ENCODE results near the gene ESPN. TPM values are rescaled to one million over a fixed set of nuclear protein-coding genes. Genes with fewer than 3 reads are reported as not detected.
A peak's percentile ranks its signal among the peaks of the same experiment; 100 is the strongest.

The ESPN gene
- total and polyA plus RNA-seq, 4 donors = 0.66 to 7.4 (median 3.3) TPM

- H3K4me1 ChIP-seq (ENCODE audit: control insufficient read depth, insufficient read depth, low read length) = peaks cover 7% of the 10 kb centered on the region
- peaks cover 3% of the 10 kb centered on the region for H3K27me3 ChIP-seq (ENCODE audit: control insufficient read depth, insufficient read depth, low read length)
- peak in 1 of 6 donors; percentile 18 for DNase-seq (ENCODE audit: low read depth in 4 of 6, low spot score in 6 of 6)
- H3K9me3 ChIP-seq (ENCODE audit: control insufficient read depth, insufficient read depth, low read length) = no peaks in the 10 kb centered on the region
- no peak overlapping the region for H3K4me3 ChIP-seq (ENCODE audit: low read depth, low read length)
- 59% methylated on average over 60 of the region's 67 CpGs for WGBS (ENCODE audit: insufficient coverage)
- H3K36me3 ChIP-seq (ENCODE audit: control insufficient read depth, insufficient read depth, low read length) = peaks cover 98% of the 10 kb centered on the region
- H3K27ac ChIP-seq (ENCODE audit: low read depth, low read length) = no peak overlapping the region
These were observed 45.8 kb downstream of the ESPN start for GRCh38 chr1:6470132-6471085.

GRCh38 chr1:6471086-6471969 is 46.8 kb downstream of the ESPN start:
- H3K4me1 ChIP-seq (ENCODE audit: control insufficient read depth, insufficient read depth, low read length) = peaks cover 7% of the 10 kb centered on the region
- WGBS (ENCODE audit: insufficient coverage) = 51% methylated on average over 67 of the region's 67 CpGs
- H3K27me3 ChIP-seq (ENCODE audit: control insufficient read depth, insufficient read depth, low read length) = peaks cover 3% of the 10 kb centered on the region
- H3K9me3 ChIP-seq (ENCODE audit: control insufficient read depth, insufficient read depth, low read length) = no peaks in the 10 kb centered on the region
- no peak for DNase-seq (ENCODE audit: low read depth in 4 of 6, low spot score in 6 of 6)
- no peak overlapping the region for H3K27ac ChIP-seq (ENCODE audit: low read depth, low read length)
- no peak overlapping the region for H3K4me3 ChIP-seq (ENCODE audit: low read depth, low read length)
- H3K36me3 ChIP-seq (ENCODE audit: control insufficient read depth, insufficient read depth, low read length) = peaks cover 95% of the 10 kb centered on the region

GRCh38 chr1:6471970-6472368 is 47.4 kb downstream of the ESPN start:
- H3K9me3 ChIP-seq (ENCODE audit: control insufficient read depth, insufficient read depth, low read length) = no peaks in the 10 kb centered on the region
- H3K27me3 ChIP-seq (ENCODE audit: control insufficient read depth, insufficient read depth, low read length) = peaks cover 3% of the 10 kb centered on the region
- H3K4me1 ChIP-seq (ENCODE audit: control insufficient read depth, insufficient read depth, low read length) = peaks cover 7% of the 10 kb centered on the region
- 89% methylated on average over 7 of the region's 7 CpGs for WGBS (ENCODE audit: insufficient coverage)
- H3K36me3 ChIP-seq (ENCODE audit: control insufficient read depth, insufficient read depth, low read length) = peaks cover 94% of the 10 kb centered on the region
- no peak overlapping the region for H3K27ac ChIP-seq (ENCODE audit: low read depth, low read length)
- no peak overlapping the region for H3K4me3 ChIP-seq (ENCODE audit: low read depth, low read length)
- no peak for DNase-seq (ENCODE audit: low read depth in 4 of 6, low spot score in 6 of 6)

GRCh38 chr1:6472391-6472790 is 47.8 kb downstream of the ESPN start:
- WGBS (ENCODE audit: insufficient coverage) = 92% methylated on average over 9 of the region's 10 CpGs
- DNase-seq (ENCODE audit: low read depth in 4 of 6, low spot score in 6 of 6) = no peak
- H3K4me1 ChIP-seq (ENCODE audit: control insufficient read depth, insufficient read depth, low read length) = peaks cover 7% of the 10 kb centered on the region
- H3K4me3 ChIP-seq (ENCODE audit: low read depth, low read length) = no peak overlapping the region
- H3K27me3 ChIP-seq (ENCODE audit: control insufficient read depth, insufficient read depth, low read length) = peaks cover 2% of the 10 kb centered on the region
- H3K9me3 ChIP-seq (ENCODE audit: control insufficient read depth, insufficient read depth, low read length) = no peaks in the 10 kb centered on the region
- H3K36me3 ChIP-seq (ENCODE audit: control insufficient read depth, insufficient read depth, low read length) = peaks cover 93% of the 10 kb centered on the region
- H3K27ac ChIP-seq (ENCODE audit: low read depth, low read length) = no peak overlapping the region

- H3K9me3 ChIP-seq (ENCODE audit: control insufficient read depth, insufficient read depth, low read length) = no peaks in the 10 kb centered on the region
- no peak for DNase-seq (ENCODE audit: low read depth in 4 of 6, low spot score in 6 of 6)
- no peak overlapping the region for H3K4me3 ChIP-seq (ENCODE audit: low read depth, low read length)
- no peaks in the 10 kb centered on the region for H3K27me3 ChIP-seq (ENCODE audit: control insufficient read depth, insufficient read depth, low read length)
- peaks cover 88% of the 10 kb centered on the region for H3K36me3 ChIP-seq (ENCODE audit: control insufficient read depth, insufficient read depth, low read length)
- H3K27ac ChIP-seq (ENCODE audit: low read depth, low read length) = no peak overlapping the region
- H3K4me1 ChIP-seq (ENCODE audit: control insufficient read depth, insufficient read depth, low read length) = peaks cover 7% of the 10 kb centered on the region
- WGBS (ENCODE audit: insufficient coverage) = 91% methylated on average over 18 of the region's 18 CpGs
These were observed 48.6 kb downstream of the ESPN start for GRCh38 chr1:6473156-6473555.

GRCh38 chr1:6473974-6474814 is 49.6 kb downstream of the ESPN start:
- Histone ChIP-seq H3K27ac (ENCODE audit: low read depth, low read length) (no peak overlapping the region), H3K4me1 (ENCODE audit: control insufficient read depth, insufficient read depth, low read length) (peaks cover 7% of the 10 kb centered on the region), H3K27me3 (ENCODE audit: control insufficient read depth, insufficient read depth, low read length) (no peaks in the 10 kb centered on the region), H3K4me3 (ENCODE audit: low read depth, low read length) (no peak overlapping the region), H3K36me3 (ENCODE audit: control insufficient read depth, insufficient read depth, low read length) (peaks cover 78% of the 10 kb centered on the region), H3K9me3 (ENCODE audit: control insufficient read depth, insufficient read depth, low read length) (no peaks in the 10 kb centered on the region)
- WGBS (ENCODE audit: insufficient coverage) = 76% methylated on average over 21 of the region's 33 CpGs
- DNase-seq (ENCODE audit: low read depth in 4 of 6, low spot score in 6 of 6) = no peak

GRCh38 chr1:6474815-6475282 is 50.3 kb downstream of the ESPN start:
- Histone ChIP-seq H3K36me3 (ENCODE audit: control insufficient read depth, insufficient read depth, low read length) (peaks cover 71% of the 10 kb centered on the region), H3K4me1 (ENCODE audit: control insufficient read depth, insufficient read depth, low read length) (peaks cover 7% of the 10 kb centered on the region), H3K9me3 (ENCODE audit: control insufficient read depth, insufficient read depth, low read length) (no peaks in the 10 kb centered on the region), H3K4me3 (ENCODE audit: low read depth, low read length) (no peak overlapping the region), H3K27ac (ENCODE audit: low read depth, low read length) (no peak overlapping the region), H3K27me3 (ENCODE audit: control insufficient read depth, insufficient read depth, low read length) (no peaks in the 10 kb centered on the region)
- 86% methylated on average over 10 of the region's 13 CpGs for WGBS (ENCODE audit: insufficient coverage)
- no peak for DNase-seq (ENCODE audit: low read depth in 4 of 6, low spot score in 6 of 6)

GRCh38 chr1:6475381-6476133 is 51.0 kb downstream of the ESPN start:
- 27% methylated on average over 24 of the region's 33 CpGs for WGBS (ENCODE audit: insufficient coverage)
- Histone ChIP-seq H3K9me3 (ENCODE audit: control insufficient read depth, insufficient read depth, low read length) (no peaks in the 10 kb centered on the region), H3K36me3 (ENCODE audit: control insufficient read depth, insufficient read depth, low read length) (peaks cover 64% of the 10 kb centered on the region), H3K27ac (ENCODE audit: low read depth, low read length) (no peak overlapping the region), H3K4me1 (ENCODE audit: control insufficient read depth, insufficient read depth, low read length) (peaks cover 7% of the 10 kb centered on the region), H3K27me3 (ENCODE audit: control insufficient read depth, insufficient read depth, low read length) (no peaks in the 10 kb centered on the region), H3K4me3 (ENCODE audit: low read depth, low read length) (no peak overlapping the region)
- peak in 2 of 6 donors; percentile 61 to 74 for DNase-seq (ENCODE audit: low read depth in 4 of 6, low spot score in 6 of 6)

Measured in spinal cord (tissue), 10 donors.